Neural cell (in vitro differentiated cells): Measurements from ENCODE around the gene OVCA2. TPM values are rescaled to one million over a fixed set of nuclear protein-coding genes. Genes with fewer than 3 reads are reported as not detected.

Experiments used
- H2AFZ ChIP-seq: fragments of 200-600, 300-800 bp; sonication (generic), shearing (Covaris generic); 2 replicates; pipeline ENCODE4 v1.6.0; 2014; ENCODE audit warnings: low read depth, mild to moderate bottlenecking, antibody characterized with exemption, low read length, moderate library complexity
- H3F3A ChIP-seq: fragments of 200-600 bp; shearing (Covaris generic); 2 replicates; pipeline ENCODE4 v1.6.1; 2016; ENCODE audit warnings: mild to moderate bottlenecking, moderate library complexity, mixed read lengths, antibody characterized with exemption, low read length; ENCODE audit not compliant: insufficient read depth, poor library complexity, severe bottlenecking
- H3K27ac ChIP-seq: fragments of 200-600, 300-800 bp; sonication (generic), shearing (Covaris generic); 2 replicates; pipeline ENCODE4 v1.5.1; 2014; ENCODE audit warnings: mild to moderate bottlenecking, low read length, moderate library complexity
- H3K27me3 ChIP-seq: fragments of 300-800, 200-600 bp; sonication (generic), shearing (Covaris generic); 2 replicates; pipeline ENCODE4 v1.6.0; 2014; ENCODE audit warnings: mild to moderate bottlenecking, low read depth, low read length, moderate library complexity; ENCODE audit not compliant: insufficient read depth
- H3K36me3 ChIP-seq: fragments of 300-800, 200-600 bp; sonication (generic), shearing (Covaris generic); 2 replicates; pipeline ENCODE4 v1.5.1; 2014; ENCODE audit warnings: mild to moderate bottlenecking, antibody characterized with exemption, low read length, moderate library complexity; ENCODE audit not compliant: insufficient read depth
- H3K4me2 ChIP-seq: fragments of 300-800, 200-600 bp; sonication (generic), shearing (Covaris generic); 2 replicates; pipeline ENCODE4 v1.6.0; 2014; ENCODE audit warnings: mild to moderate bottlenecking, low read length
- H3K4me3 ChIP-seq: fragments of 300-800, 200-600 bp; sonication (generic), shearing (Covaris generic); 2 replicates; pipeline ENCODE4 v1.5.1; 2014; ENCODE audit warnings: mild to moderate bottlenecking, low read length, moderate library complexity
- H3K79me2 ChIP-seq: fragments of 200-600 bp; shearing (Covaris generic); replicated peaks from 2 replicates; pipeline ENCODE4 v1.6.0; 2014; ENCODE audit warnings: mild to moderate bottlenecking, low read length, moderate library complexity; ENCODE audit not compliant: insufficient read depth
- H3K9ac ChIP-seq: fragments of 300-800, 200-600 bp; sonication (generic), shearing (Covaris generic); 2 replicates; pipeline ENCODE4 v1.6.1; 2016; ENCODE audit warnings: mild to moderate bottlenecking, low read length, mixed read lengths
- H3K9me2 ChIP-seq: fragments of 200-600 bp; shearing (Covaris generic); 2 replicates; pipeline ENCODE4 v1.6.1; 2016; ENCODE audit warnings: mild to moderate bottlenecking, low read length, mixed read lengths; ENCODE audit not compliant: insufficient read depth
- H3K9me3 ChIP-seq: fragments of 200-600, 300-800 bp; sonication (generic), shearing (Covaris generic); 2 replicates; pipeline ENCODE4 v1.6.1; 2016; ENCODE audit warnings: mild to moderate bottlenecking, mixed run types, low read length, moderate library complexity, mixed read lengths
- H4K20me1 ChIP-seq: fragments of 200-600 bp; shearing (Covaris generic); 2 replicates; pipeline ENCODE4 v1.6.1; 2016; ENCODE audit warnings: mild to moderate bottlenecking, mixed run types; ENCODE audit not compliant: insufficient read depth
- CTCF ChIP-seq: fragments of 450-650 bp; IDR thresholded peaks from 2 replicates; pipeline ENCODE4 v1.5.1; 2014; ENCODE audit warnings: antibody characterized with exemption, mild to moderate bottlenecking, moderate library complexity; ENCODE audit not compliant: poor library complexity, severe bottlenecking
- EP300 ChIP-seq: fragments of 450-650 bp; conservative IDR thresholded peaks from 2 replicates; pipeline ENCODE4 v1.6.1; 2014; ENCODE audit warnings: antibody characterized with exemption, mild to moderate bottlenecking, moderate library complexity; ENCODE audit not compliant: poor library complexity, severe bottlenecking
- EZH2 ChIP-seq: fragments of 200-600, 300-800 bp; shearing (Covaris generic), sonication (generic); IDR thresholded peaks from 2 replicates; pipeline ENCODE4 v1.6.1; 2014; ENCODE audit warnings: antibody characterized with exemption, low read length, borderline replicate concordance, mild to moderate bottlenecking; ENCODE audit not compliant: insufficient read depth, poor library complexity, severe bottlenecking
- MXI1 ChIP-seq: fragments of 450-650 bp; conservative IDR thresholded peaks from 2 replicates; pipeline ENCODE4 v1.6.1; 2014; ENCODE audit warnings: antibody characterized with exemption, mild to moderate bottlenecking; ENCODE audit not compliant: poor library complexity, severe bottlenecking
- POLR2AphosphoS5 ChIP-seq: IDR thresholded peaks from 2 replicates; pipeline ENCODE4 v1.6.1; 2012
- RAD21 ChIP-seq: fragments of 450-650 bp; conservative IDR thresholded peaks from 2 replicates; pipeline ENCODE4 v1.6.1; 2014; ENCODE audit warnings: antibody characterized with exemption, mild to moderate bottlenecking, moderate library complexity
- REST ChIP-seq: IDR thresholded peaks from 2 replicates; pipeline ENCODE4 v1.6.1; 2012; ENCODE audit warnings: borderline replicate concordance
- SMC3 ChIP-seq: fragments of 450-650 bp; conservative IDR thresholded peaks from 2 replicates; pipeline ENCODE4 v1.6.1; 2014; ENCODE audit warnings: antibody characterized with exemption, mild to moderate bottlenecking, moderate library complexity; ENCODE audit not compliant: poor library complexity
- TAF1 ChIP-seq: IDR thresholded peaks from 2 replicates; pipeline ENCODE4 v1.6.1; 2012; ENCODE audit warnings: low read depth
- polyA plus RNA-seq: library from polyadenylated mRNA; depleted of rRNA; stranded (reverse); fragments of >200 nt; gene quantifications from 2 replicates; pipeline ENCODE4 v1.2.3, GENCODE V29; 2014

OVCA2 gene
- polyA plus RNA-seq, 1 donor from 2014 or later: 54.4 TPM

DNA sequence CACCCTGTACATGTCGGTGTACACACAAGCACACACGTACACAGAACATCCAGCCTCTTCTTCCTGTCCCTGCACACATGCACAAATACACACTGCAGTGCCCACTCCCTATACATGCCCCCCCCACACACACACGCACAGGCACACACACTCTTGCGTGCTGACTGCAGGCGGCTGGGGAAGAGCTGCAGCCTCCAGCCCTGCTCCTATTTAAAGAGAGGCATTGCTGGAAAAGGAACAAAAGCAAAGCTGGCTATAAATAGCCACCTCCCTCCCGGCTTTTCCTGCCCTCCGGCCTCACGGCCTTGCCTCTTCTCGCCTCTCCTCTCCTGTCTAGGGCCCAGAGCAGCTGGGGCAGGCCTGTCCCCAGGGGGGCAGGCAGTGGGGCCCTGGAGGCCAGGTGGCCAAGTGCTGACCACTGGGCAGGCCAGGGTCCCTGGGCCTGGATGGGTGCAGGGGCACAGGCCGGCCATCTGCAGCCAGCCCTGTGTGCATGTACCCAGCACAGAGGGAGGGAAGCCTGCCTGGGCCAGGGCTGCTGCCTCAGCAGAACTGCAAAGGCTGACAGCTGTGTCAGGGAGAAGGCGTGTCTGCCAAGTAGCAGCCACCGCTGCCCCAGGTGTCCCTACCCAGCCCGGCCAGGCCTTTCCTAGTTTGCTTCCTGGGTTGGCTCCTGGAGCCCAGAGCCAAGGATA, 42.1 kb upstream of the OVCA2 start:
- H3K9me2 ChIP-seq: no peaks in the 10 kb centered on the region
- no peaks in the 10 kb centered on the region for H3K36me3 ChIP-seq
- peak overlapping the region; percentile 59 for H3K4me2 ChIP-seq
- no peaks in the 10 kb centered on the region for H3F3A ChIP-seq
- no peaks in the 10 kb centered on the region for H4K20me1 ChIP-seq
- H3K9ac ChIP-seq: peak overlapping the region; percentile 67
- H3K27ac ChIP-seq: peak overlapping the region; percentile 65
- TF ChIP-seq EP300 (peak; percentile 8), REST (peak; percentile 37), MXI1 (no peak), TAF1 (no peak)
- H3K4me3 ChIP-seq: peak overlapping the region; percentile 43
- H3K27me3 ChIP-seq: no peaks in the 10 kb centered on the region
- H3K79me2 ChIP-seq: no peaks in the 10 kb centered on the region
- H2AFZ ChIP-seq: peak overlapping the region; percentile 38
- H3K9me3 ChIP-seq: no peaks in the 10 kb centered on the region

DNA sequence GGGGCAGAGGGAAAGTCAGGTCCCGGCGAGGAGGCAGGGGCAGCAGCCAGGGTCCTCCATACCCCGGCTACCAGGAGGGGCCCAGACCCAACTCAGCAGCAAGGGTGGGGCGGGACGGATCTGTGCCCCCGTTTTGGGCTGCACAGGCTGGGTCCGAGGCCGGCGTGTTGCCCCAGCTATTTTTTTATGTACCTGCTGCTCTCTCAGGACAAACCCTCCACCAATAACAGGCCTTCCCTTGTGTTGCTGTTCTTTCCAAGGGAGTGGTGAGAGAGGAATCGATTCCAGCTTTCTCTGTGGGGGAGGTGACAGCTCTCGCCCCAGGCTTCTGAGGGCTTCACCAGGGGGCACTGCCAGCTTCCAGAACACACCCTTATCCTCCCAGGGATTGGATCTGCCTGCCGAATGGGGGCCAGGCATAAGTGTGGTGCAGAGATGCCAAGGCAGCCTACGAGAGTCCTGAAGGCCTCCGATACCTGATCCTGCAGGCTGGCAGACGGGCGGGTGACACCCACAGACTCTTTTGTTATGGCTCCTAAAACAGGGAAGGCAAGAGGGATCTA, 39.0 kb upstream of the OVCA2 start:
- Histone ChIP-seq H3K36me3 (no peaks in the 10 kb centered on the region), H3K4me2 (no peak overlapping the region), H3K27ac (no peak overlapping the region), H3K9ac (no peak overlapping the region), H4K20me1 (no peaks in the 10 kb centered on the region), H3K79me2 (no peaks in the 10 kb centered on the region), H3K9me3 (no peaks in the 10 kb centered on the region), H3K27me3 (no peaks in the 10 kb centered on the region), H3K9me2 (no peaks in the 10 kb centered on the region), H3K4me3 (no peak overlapping the region), H3F3A (no peaks in the 10 kb centered on the region), H2AFZ (no peak overlapping the region)
- TF ChIP-seq CTCF: no peak
- TF ChIP-seq EZH2: no peak
- TF ChIP-seq MXI1: no peak
- TF ChIP-seq REST: no peak
- TF ChIP-seq SMC3: no peak
- no peak for TF ChIP-seq POLR2AphosphoS5
- no peak for TF ChIP-seq EP300
- no peak for TF ChIP-seq TAF1
- no peak for TF ChIP-seq RAD21
